ENCODE data around the gene LY6G6F.
A peak's percentile ranks its signal among the peaks of the same experiment; 100 is the strongest.

The LY6G6F gene

DNA sequence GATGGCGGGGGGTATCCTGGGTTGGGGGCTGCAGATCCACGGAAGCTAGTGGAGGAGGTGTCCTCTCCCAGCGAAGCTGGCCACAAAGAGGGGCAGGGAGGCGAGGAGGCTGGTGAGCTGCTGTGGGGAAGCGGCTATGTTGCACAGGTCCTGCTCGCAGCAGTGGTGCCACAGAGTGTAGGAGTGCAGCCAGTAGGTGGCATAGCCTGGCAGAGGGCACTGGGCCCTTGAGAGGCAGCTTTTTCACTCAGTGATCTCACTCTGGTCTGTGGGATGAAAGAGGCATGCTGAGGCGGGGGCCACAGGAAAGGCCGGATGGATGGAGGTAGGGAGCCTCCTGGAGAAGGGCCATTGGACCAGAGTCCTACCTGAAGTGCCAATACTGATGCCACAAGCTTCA, 5.6 kb downstream of the LY6G6F start:
- no peaks in the 10 kb centered on the region for H3K9me3 ChIP-seq (ENCODE audit: control insufficient read depth, low read length)
- no peaks in the 10 kb centered on the region for H3K36me3 ChIP-seq (ENCODE audit: control insufficient read depth, insufficient read depth, low read length)
- H3K4me3 ChIP-seq (ENCODE audit: low read length): no peak overlapping the region
- no peak overlapping the region for H3K9ac ChIP-seq (ENCODE audit: low read length)
- peaks cover 27% of the 10 kb centered on the region for H3K4me1 ChIP-seq (ENCODE audit: control insufficient read depth, insufficient read depth, low read length)
- no peaks in the 10 kb centered on the region for H3K27me3 ChIP-seq (ENCODE audit: control insufficient read depth, insufficient read depth, low read length)

DNA sequence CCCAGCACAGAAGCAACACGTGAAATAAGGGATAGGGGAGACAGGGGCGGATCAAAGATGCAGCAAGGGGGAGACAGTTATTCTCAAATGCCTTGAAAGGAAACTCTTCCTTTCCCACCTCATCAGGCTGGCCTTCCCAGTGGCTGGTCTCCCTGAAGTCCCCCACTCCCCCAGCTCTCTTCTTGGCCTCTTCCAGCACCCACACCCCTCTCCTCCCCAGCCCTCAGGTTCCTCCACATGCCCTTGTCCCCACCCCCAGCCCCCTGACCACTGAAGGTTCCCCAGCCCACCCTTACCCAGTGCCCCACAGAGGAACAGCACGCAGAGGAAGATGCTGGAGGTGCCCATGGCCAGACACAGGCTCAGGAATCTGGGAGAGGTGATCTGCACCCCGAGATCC, 6.8 kb downstream of the LY6G6F start:
- no peaks in the 10 kb centered on the region for H3K9me3 ChIP-seq (ENCODE audit: control insufficient read depth, low read length)
- H3K36me3 ChIP-seq (ENCODE audit: control insufficient read depth, insufficient read depth, low read length): no peaks in the 10 kb centered on the region
- no peaks in the 10 kb centered on the region for H3K27me3 ChIP-seq (ENCODE audit: control insufficient read depth, insufficient read depth, low read length)
- peaks cover 38% of the 10 kb centered on the region for H3K4me1 ChIP-seq (ENCODE audit: control insufficient read depth, insufficient read depth, low read length)
- H3K4me3 ChIP-seq (ENCODE audit: low read length): no peak overlapping the region
- no peak overlapping the region for H3K9ac ChIP-seq (ENCODE audit: low read length)

DNA sequence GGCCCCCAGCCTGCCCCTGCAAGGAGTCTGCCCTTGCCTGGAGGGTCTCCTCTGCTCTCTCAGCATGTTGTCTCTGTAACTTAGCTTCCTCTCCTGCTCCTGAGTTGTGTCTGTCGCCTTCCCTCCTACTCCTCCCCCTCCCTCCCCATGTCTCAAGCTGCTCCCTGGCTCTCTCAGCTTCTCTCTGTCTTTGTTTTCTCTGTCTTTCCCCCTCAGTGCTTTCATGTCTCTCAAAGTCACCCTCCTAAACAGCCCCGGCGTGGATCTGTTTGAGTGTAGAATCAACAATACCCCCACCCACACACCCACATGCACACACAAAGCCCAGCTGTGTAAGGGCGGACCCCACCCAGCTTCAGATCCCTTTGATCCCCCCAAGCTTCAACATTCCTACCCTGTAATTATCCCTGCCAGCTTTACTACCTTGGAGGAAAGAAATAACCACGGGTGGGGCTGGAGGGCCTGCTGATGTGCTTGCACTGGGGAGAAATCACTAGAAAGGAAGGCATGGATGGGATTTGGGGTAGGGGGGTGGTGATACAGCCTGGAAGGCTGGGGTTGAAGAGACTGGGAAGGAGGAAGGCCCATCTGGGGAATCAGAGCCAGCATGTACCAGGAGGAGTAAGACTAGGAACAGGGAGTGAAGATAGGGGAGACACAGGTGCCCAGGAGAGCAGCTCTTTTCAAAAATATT, 7.5 kb downstream of the LY6G6F start:
- Histone ChIP-seq H3K9ac (ENCODE audit: low read length) (peak overlapping the region; percentile 24), H3K27me3 (ENCODE audit: control insufficient read depth, insufficient read depth, low read length) (no peaks in the 10 kb centered on the region), H3K9me3 (ENCODE audit: control insufficient read depth, low read length) (no peaks in the 10 kb centered on the region), H3K4me1 (ENCODE audit: control insufficient read depth, insufficient read depth, low read length) (peaks cover 45% of the 10 kb centered on the region), H3K36me3 (ENCODE audit: control insufficient read depth, insufficient read depth, low read length) (no peaks in the 10 kb centered on the region), H3K4me3 (ENCODE audit: low read length) (no peak overlapping the region)

DNA sequence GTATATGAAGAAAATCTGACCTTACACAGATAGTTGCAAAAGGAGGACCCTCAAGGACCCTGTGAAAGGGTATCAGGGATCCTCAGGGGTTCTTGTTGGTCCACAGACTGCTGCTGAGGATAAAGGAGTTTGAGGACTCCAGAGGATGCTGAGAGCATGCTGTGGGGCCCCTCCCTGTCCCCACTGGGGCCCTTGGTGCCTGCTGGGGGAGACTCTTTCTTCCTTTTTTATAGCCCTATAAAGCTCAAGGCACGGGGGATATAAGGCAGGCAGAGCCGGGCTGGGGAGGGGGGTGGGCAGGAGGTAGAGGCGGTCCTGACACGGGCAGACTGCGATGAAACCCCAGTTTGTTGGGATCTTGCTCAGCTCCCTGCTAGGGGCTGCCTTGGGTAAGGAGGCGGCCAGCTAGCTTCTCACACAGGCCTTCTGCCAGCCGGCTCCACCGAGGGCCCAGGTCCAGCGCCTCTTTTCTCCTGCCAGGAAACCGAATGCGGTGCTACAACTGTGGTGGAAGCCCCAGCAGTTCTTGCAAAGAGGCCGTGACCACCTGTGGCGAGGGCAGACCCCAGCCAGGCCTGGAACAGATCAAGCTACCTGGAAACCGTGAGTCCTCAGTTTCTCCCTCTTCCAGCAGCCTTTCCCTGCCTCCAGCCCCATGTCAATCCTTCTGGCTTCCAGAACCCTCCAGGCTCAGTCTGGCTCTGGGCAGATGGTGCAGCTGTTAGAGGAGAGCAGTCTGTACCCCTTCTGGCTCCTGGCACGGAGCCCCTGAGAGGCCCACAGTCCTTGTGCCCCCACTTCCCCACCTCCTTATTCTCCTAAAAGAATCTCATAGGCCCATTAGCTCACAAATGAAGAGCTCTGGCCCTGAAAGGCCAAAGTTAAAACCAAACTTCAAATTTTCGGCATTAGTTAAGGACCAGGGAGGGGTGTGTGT, 8.6 kb downstream of the LY6G6F start, which contains the start of gene LY6G6D:
Gene LY6G6D (plus strand): TSS at position 327 of the 937 bp plus-strand sequence. CDS start 8 bp downstream, at position 335.
- Histone ChIP-seq H3K4me1 (ENCODE audit: control insufficient read depth, insufficient read depth, low read length) (peaks cover 52% of the 10 kb centered on the region), H3K27me3 (ENCODE audit: control insufficient read depth, insufficient read depth, low read length) (no peaks in the 10 kb centered on the region), H3K9ac (ENCODE audit: low read length) (peak within 1 kb of the TSS; percentile 24), H3K4me3 (ENCODE audit: low read length) (no peak within 1 kb of the TSS), H3K9me3 (ENCODE audit: control insufficient read depth, low read length) (no peaks in the 10 kb centered on the region), H3K36me3 (ENCODE audit: control insufficient read depth, insufficient read depth, low read length) (no peaks in the 10 kb centered on the region)

DNA sequence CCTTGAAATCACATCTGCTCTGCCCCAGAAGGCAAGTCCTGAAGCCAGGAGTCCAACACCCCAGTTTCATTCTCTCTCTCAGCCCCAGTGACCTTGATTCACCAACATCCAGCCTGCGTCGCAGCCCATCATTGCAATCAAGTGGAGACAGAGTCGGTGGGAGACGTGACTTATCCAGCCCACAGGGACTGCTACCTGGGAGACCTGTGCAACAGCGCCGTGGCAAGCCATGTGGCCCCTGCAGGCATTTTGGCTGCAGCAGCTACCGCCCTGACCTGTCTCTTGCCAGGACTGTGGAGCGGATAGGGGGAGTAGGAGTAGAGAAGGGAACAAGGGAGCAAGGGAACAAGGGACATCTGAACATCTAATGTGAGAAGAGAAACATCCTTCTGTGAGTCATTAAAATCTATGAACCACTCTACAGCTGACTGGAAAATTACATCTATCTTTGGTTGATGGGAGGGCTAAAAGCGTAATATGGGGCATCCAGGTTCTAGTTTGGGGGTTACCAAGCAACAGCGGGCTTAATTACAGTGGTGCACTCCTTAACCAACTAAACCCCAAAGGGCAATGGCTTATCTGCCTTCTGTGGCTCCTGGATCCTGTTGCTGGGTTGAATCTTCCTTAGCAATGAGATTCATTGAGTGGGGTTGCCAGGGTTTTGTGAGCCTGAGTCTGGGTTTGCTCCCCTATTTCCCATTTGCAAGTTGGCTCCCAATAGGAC, 11.0 kb downstream of the LY6G6F start:
- Histone ChIP-seq H3K27me3 (ENCODE audit: control insufficient read depth, insufficient read depth, low read length) (no peaks in the 10 kb centered on the region), H3K9me3 (ENCODE audit: control insufficient read depth, low read length) (no peaks in the 10 kb centered on the region), H3K36me3 (ENCODE audit: control insufficient read depth, insufficient read depth, low read length) (no peaks in the 10 kb centered on the region), H3K9ac (ENCODE audit: low read length) (no peak overlapping the region), H3K4me3 (ENCODE audit: low read length) (no peak overlapping the region), H3K4me1 (ENCODE audit: control insufficient read depth, insufficient read depth, low read length) (peaks cover 42% of the 10 kb centered on the region)

DNA sequence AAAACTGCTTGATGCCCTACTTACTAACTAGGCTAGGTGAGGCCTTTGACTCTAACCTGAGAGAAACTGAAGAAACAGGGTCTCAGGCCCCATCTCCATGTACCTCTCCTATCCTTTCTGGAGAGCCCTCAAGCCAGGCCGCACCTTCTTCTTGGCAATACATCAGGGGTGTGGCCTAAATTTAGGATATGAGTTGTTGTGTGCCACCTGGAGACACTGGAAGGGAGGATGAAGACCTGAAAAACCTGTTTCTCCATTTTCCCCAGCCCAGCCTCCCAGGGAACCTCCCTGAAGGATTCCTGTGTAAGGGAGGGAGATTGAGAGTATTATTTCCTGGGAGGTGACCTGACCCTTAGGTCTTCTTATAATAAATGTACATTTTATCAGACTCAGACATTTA, 11.6 kb downstream of the LY6G6F start:
- Histone ChIP-seq H3K4me3 (ENCODE audit: low read length) (no peak overlapping the region), H3K4me1 (ENCODE audit: control insufficient read depth, insufficient read depth, low read length) (peaks cover 42% of the 10 kb centered on the region), H3K36me3 (ENCODE audit: control insufficient read depth, insufficient read depth, low read length) (no peaks in the 10 kb centered on the region), H3K9me3 (ENCODE audit: control insufficient read depth, low read length) (no peaks in the 10 kb centered on the region), H3K9ac (ENCODE audit: low read length) (no peak overlapping the region), H3K27me3 (ENCODE audit: control insufficient read depth, insufficient read depth, low read length) (no peaks in the 10 kb centered on the region)

DNA sequence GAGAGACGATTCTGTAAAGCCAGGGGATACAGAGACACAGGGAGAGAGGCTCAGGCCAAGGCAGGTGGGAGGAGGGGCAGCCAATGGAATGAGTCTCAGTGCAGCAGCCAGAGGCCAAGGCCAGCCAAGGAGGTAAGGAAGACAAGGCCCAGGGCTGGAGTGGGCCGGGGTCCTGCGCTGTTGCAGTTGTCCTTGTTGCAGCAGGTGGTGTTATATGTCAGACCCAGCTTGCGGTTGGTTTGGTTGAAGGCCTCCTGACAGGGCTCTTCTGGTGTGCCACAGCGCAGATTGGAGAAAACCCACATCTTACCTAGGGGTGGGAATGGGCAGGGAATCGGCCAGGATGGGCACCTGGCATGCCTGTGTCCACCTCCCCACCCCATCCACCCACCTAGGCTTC, 12.3 kb downstream of the LY6G6F start:
- Histone ChIP-seq H3K27me3 (ENCODE audit: control insufficient read depth, insufficient read depth, low read length) (no peaks in the 10 kb centered on the region), H3K4me1 (ENCODE audit: control insufficient read depth, insufficient read depth, low read length) (peaks cover 40% of the 10 kb centered on the region), H3K4me3 (ENCODE audit: low read length) (no peak overlapping the region), H3K9ac (ENCODE audit: low read length) (no peak overlapping the region), H3K9me3 (ENCODE audit: control insufficient read depth, low read length) (no peaks in the 10 kb centered on the region), H3K36me3 (ENCODE audit: control insufficient read depth, insufficient read depth, low read length) (no peaks in the 10 kb centered on the region)

DNA sequence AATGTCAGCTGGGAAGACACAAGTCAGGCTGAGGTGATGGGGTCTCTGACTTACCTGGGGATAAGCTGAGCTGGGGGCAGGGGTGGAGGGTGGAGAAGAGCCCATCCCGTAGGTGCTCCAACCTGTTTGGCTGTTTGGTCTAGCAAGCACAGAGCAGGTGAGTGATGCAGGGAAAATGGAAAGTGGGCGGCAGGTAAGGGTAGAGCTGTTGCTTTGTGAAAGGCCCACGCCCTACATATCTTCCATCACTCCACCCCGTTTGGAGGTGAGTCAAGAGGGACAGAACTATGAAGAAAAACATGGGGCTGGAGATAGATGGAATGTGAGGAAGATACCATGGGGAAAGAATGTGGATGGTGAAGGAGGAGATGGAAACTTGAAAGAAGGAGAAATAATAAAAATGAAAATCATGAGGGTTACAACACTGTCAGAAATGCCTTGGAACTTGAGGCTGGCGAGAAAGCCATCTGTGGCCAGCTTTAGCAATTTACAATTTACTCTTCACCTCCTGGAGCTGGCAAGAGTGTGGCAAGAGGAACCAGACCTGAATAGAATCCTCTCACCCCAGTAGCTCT, 13.6 kb downstream of the LY6G6F start:
- Histone ChIP-seq H3K36me3 (ENCODE audit: control insufficient read depth, insufficient read depth, low read length) (no peaks in the 10 kb centered on the region), H3K27me3 (ENCODE audit: control insufficient read depth, insufficient read depth, low read length) (no peaks in the 10 kb centered on the region), H3K9ac (ENCODE audit: low read length) (no peak overlapping the region), H3K4me1 (ENCODE audit: control insufficient read depth, insufficient read depth, low read length) (peaks cover 35% of the 10 kb centered on the region), H3K9me3 (ENCODE audit: control insufficient read depth, low read length) (no peaks in the 10 kb centered on the region), H3K4me3 (ENCODE audit: low read length) (no peak overlapping the region)

DNA sequence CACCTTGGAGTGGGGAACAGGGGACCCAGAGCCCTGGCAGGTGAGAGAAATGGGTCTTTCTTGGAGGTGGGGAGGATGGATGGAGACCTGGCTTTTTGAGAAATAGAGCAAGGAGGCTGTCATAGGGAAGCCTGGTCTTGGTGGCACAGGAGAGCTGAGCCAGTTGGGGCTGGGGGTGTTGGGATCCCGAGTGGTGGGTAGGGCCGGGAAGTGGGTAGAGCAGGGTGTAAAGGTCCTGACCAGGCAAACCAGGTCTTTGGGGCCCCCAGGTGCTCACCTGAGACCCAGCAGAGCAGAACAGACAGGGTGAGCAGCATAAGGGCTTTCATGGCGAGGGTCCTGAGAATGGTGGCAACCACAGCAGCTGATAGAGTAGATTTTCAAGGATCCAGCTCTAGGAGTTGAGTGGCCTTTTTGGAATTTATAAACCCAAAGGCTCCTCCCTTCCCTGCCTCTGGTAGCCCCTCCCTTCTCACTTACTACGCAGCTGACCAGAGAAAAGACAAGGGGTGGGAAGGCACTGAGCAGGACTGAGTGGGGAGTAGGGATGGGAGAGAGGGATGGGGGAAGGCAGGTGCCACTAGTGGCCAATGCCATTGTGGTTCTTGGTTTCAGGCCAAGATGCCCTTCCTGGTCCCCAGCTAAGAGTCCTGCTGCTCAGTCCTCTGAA, 14.8 kb downstream of the LY6G6F start, which contains the start of gene LY6G6C:
Gene LY6G6C (minus strand): TSS at position 396 of the 670 bp plus-strand sequence. CDS start 67 bp downstream, at position 329.
- Histone ChIP-seq H3K9me3 (ENCODE audit: control insufficient read depth, low read length) (no peaks in the 10 kb centered on the region), H3K9ac (ENCODE audit: low read length) (no peak within 1 kb of the TSS), H3K4me3 (ENCODE audit: low read length) (no peak within 1 kb of the TSS), H3K36me3 (ENCODE audit: control insufficient read depth, insufficient read depth, low read length) (no peaks in the 10 kb centered on the region), H3K27me3 (ENCODE audit: control insufficient read depth, insufficient read depth, low read length) (no peaks in the 10 kb centered on the region), H3K4me1 (ENCODE audit: control insufficient read depth, insufficient read depth, low read length) (peaks cover 35% of the 10 kb centered on the region)

DNA sequence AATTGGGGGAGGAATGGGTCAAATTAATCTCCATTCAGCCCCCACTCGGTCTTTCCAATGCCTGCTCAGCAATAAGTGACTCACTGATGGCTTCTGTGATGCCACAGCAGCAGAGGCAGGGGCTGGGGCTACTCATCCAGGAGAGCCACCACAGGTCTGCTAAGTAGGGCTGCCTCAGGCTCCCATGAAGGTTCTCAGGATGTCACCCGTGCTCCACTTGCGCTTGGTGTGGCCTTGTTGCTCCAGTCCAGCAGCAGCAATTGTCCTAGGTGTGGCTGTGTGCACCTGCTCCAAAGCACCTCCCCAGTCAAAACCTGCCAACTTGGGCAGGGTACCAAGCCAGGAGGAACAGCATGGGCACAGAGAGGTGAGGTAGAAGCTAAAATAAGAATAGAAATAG, 15.5 kb downstream of the LY6G6F start:
- Histone ChIP-seq H3K9ac (ENCODE audit: low read length) (no peak overlapping the region), H3K27me3 (ENCODE audit: control insufficient read depth, insufficient read depth, low read length) (no peaks in the 10 kb centered on the region), H3K9me3 (ENCODE audit: control insufficient read depth, low read length) (no peaks in the 10 kb centered on the region), H3K36me3 (ENCODE audit: control insufficient read depth, insufficient read depth, low read length) (peaks cover 3% of the 10 kb centered on the region), H3K4me3 (ENCODE audit: low read length) (no peak overlapping the region), H3K4me1 (ENCODE audit: control insufficient read depth, insufficient read depth, low read length) (peaks cover 40% of the 10 kb centered on the region)

DNA sequence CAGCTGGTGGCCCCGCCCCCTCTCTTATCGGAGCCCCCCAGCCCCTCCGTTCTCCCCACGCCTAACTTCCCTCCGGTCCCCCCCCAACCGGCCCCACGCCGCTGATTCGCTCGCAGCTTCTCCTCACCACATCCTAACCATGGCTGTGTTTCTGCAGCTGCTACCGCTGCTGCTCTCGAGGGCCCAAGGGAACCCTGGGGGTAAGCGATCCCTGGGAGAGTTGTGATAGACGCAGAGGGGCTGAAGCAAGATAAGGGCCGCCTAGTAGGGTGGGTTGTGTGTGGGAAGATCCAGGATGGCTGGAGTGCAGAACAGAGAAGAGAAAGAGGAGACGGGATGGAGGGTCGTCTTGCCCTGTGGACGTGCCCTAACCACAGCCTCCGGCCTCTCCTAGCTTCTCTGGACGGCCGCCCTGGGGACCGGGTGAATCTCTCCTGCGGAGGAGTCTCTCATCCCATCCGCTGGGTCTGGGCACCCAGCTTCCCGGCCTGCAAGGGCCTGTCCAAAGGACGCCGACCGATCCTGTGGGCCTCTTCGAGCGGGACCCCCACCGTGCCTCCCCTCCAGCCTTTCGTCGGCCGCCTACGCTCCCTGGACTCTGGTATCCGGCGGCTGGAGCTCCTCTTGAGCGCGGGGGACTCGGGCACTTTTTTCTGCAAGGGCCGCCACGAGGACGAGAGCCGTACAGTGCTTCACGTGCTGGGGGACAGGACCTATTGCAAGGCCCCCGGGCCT, 16.7 kb downstream of the LY6G6F start, which contains the start of gene MPIG6B:
Gene MPIG6B (plus strand): TSS at position 129 of the 735 bp plus-strand sequence. CDS start 11 bp downstream, at position 140.
- Histone ChIP-seq H3K4me3 (ENCODE audit: low read length) (no peak within 1 kb of the TSS), H3K36me3 (ENCODE audit: control insufficient read depth, insufficient read depth, low read length) (peaks cover 9% of the 10 kb centered on the region), H3K9ac (ENCODE audit: low read length) (no peak within 1 kb of the TSS), H3K4me1 (ENCODE audit: control insufficient read depth, insufficient read depth, low read length) (peaks cover 39% of the 10 kb centered on the region), H3K9me3 (ENCODE audit: control insufficient read depth, low read length) (no peaks in the 10 kb centered on the region), H3K27me3 (ENCODE audit: control insufficient read depth, insufficient read depth, low read length) (no peaks in the 10 kb centered on the region)

Data from mucosa of stomach (tissue), 1 donor.